HG02885 (cell line): Measurements from ENCODE around the gene CCL19.
A peak's percentile ranks its signal among the peaks of the same experiment; 100 is the strongest.

ENCODE experiments used
- ATAC-seq: cut with Tn5 transposase; IDR thresholded peaks from one replicate; pipeline ENCODE4 v1.9.1; 2021; ENCODE audit warnings: mild to moderate bottlenecking; ENCODE audit not compliant: unreplicated experiment, poor library complexity

Gene CCL19

GRCh38 chr9:34701023-34701768, 10.1 kb upstream of the CCL19 start:
- ATAC-seq = peak; percentile 69

- no peak for ATAC-seq
Observed at GRCh38 chr9:34694811-34695210, 3.7 kb upstream of the CCL19 start.

- no peak for ATAC-seq
Observed at GRCh38 chr9:34693560-34693959, 2.5 kb upstream of the CCL19 start.

- ATAC-seq = no peak
Observed at GRCh38 chr9:34691936-34692315, 850 bp upstream of the CCL19 start.

- ATAC-seq = no peak
Observed at GRCh38 chr9:34689512-34689911, 1.6 kb downstream of the CCL19 start.

GRCh38 chr9:34689116-34689470, 2.0 kb downstream of the CCL19 start:
- ATAC-seq = no peak

- no peak for ATAC-seq
Observed at GRCh38 chr9:34688329-34689115, 2.6 kb downstream of the CCL19 start.

- ATAC-seq = no peak
Observed at GRCh38 chr9:34687276-34688030, 3.6 kb downstream of the CCL19 start.

GRCh38 chr9:34686732-34687131, 4.3 kb downstream of the CCL19 start:
- no peak for ATAC-seq

GRCh38 chr9:34686231-34686630, 4.8 kb downstream of the CCL19 start:
- ATAC-seq = no peak

- no peak for ATAC-seq
Observed at GRCh38 chr9:34685591-34685990, 5.5 kb downstream of the CCL19 start.

GRCh38 chr9:34684816-34685215, 6.3 kb downstream of the CCL19 start:
- no peak for ATAC-seq

GRCh38 chr9:34684145-34684544, 6.9 kb downstream of the CCL19 start:
- ATAC-seq = no peak

- ATAC-seq = no peak
Observed at GRCh38 chr9:34675869-34676268, 15.2 kb downstream of the CCL19 start.

- peak; percentile 50 for ATAC-seq
Observed at GRCh38 chr9:34675048-34675714, 15.9 kb downstream of the CCL19 start.

- no peak for ATAC-seq
Observed at GRCh38 chr9:34674440-34674839, 16.6 kb downstream of the CCL19 start.

- no peak for ATAC-seq
Observed at GRCh38 chr9:34671307-34671706, 19.8 kb downstream of the CCL19 start.

GRCh38 chr9:34669809-34670562, 21.1 kb downstream of the CCL19 start:
- no peak for ATAC-seq

- peak; percentile 80 for ATAC-seq
Observed at GRCh38 chr9:34665381-34666250, 25.5 kb downstream of the CCL19 start.
